ENCODE results near the gene SNTA1. TPM values are rescaled to one million over a fixed set of nuclear protein-coding genes. Genes with fewer than 3 reads are reported as not detected.

The SNTA1 gene
- total and polyA plus RNA-seq, 2 of the 13 experiments (the other 11 are each of a cell fraction or from before 2014, with no cell fraction given): 16.4 to 18.3 TPM

- no peak for TF ChIP-seq BCL3 (CRISPR knock-in tag; IDR thresholded peaks at IDR 0.05)
- TF ChIP-seq IKZF1 (IDR thresholded peaks at IDR 0.05): no peak
- TF ChIP-seq NR2F1 (CRISPR knock-in tag; IDR thresholded peaks at IDR 0.05): 0 out of 4 replicates have a peak, but pooled peaks of 1 of the 2 experiments have one; percentile 8
- no peak for TF ChIP-seq ZNF800 (CRISPR knock-in tag; IDR thresholded peaks at IDR 0.05)
- no peak for TF ChIP-seq CC2D1A (CRISPR knock-in tag; IDR thresholded peaks at IDR 0.05)
- TF ChIP-seq ZBTB4 (CRISPR knock-in tag; IDR thresholded peaks at IDR 0.05; ENCODE audit: borderline replicate concordance): no peak
- TF ChIP-seq GFI1 (CRISPR knock-in tag; IDR thresholded peaks at IDR 0.05; ENCODE audit: borderline replicate concordance): no peak
- no peak for TF ChIP-seq PCBP1 (IDR thresholded peaks at IDR 0.05; ENCODE audit: borderline replicate concordance, low read depth, low read length)
- no peak for TF ChIP-seq ASH2L (IDR thresholded peaks at IDR 0.05; ENCODE audit: insufficient read length, low read depth, low read length)
- no peak for TF ChIP-seq ZNF597 (CRISPR knock-in tag; IDR thresholded peaks at IDR 0.05)
- no peak for TF ChIP-seq FIP1L1 (IDR thresholded peaks at IDR 0.05; ENCODE audit: borderline replicate concordance, insufficient read depth, low read depth, low read length)
- no peak for TF ChIP-seq HBP1 (CRISPR knock-in tag; IDR thresholded peaks at IDR 0.05; ENCODE audit: low read depth)
- peak; percentile 71 for TF ChIP-seq CEBPG (CRISPR knock-in tag; IDR thresholded peaks at IDR 0.05)
These were observed 20.0 kb upstream of the SNTA1 start (continued) for GRCh38 chr20:33463332-33464101.
